Activated T-cell treated with anti-CD3 and anti-CD28 coated beads for 48 hours (primary cell): ENCODE data around the gene WNT7B.
A peak's percentile ranks its signal among the peaks of the same experiment; 100 is the strongest.

Source experiments
- DNase-seq: peaks from one replicate; pipeline ENCODE4 v3.0.0-alpha.2; 2020; ENCODE audit warnings: low read depth

The WNT7B gene

GRCh38 chr22:45971408-45972028 lies 5.4 kb downstream of the WNT7B start:
- DNase-seq = no peak

DNA sequence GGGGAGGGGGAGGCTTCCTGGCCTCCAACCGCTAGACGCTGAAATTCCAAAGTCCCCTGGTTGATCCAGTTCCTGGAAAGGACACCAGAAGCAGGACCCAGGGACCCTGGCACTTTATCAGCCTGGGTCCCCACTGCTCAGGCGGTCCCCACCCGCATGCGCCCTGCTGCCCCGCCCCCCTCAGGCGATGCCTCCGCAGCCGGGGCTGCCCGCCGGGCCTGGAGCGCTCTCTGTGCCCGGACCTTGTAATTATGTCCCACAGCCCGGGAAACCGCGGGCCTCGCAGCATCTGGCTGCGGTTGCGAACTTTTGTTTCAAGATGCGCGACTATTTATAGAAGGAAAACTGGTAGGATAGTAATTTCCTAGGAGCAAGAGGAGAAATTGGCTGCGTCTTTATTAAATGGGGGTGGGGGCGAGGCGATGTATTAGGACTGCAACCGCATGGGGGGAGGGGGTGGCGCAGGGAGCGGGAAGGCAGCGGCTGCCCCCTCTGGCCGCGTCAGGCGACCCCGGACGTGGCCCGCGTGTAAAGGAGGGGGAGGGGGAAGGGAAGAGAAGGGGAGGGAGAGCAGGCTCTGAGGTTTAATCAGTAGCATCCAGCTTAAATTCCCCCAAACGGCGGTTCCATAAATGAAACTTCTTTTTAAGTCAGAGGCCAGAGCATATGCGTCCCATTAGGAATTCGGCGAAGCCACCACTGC lies 6.1 kb downstream of the WNT7B start:
- DNase-seq = no peak

DNA sequence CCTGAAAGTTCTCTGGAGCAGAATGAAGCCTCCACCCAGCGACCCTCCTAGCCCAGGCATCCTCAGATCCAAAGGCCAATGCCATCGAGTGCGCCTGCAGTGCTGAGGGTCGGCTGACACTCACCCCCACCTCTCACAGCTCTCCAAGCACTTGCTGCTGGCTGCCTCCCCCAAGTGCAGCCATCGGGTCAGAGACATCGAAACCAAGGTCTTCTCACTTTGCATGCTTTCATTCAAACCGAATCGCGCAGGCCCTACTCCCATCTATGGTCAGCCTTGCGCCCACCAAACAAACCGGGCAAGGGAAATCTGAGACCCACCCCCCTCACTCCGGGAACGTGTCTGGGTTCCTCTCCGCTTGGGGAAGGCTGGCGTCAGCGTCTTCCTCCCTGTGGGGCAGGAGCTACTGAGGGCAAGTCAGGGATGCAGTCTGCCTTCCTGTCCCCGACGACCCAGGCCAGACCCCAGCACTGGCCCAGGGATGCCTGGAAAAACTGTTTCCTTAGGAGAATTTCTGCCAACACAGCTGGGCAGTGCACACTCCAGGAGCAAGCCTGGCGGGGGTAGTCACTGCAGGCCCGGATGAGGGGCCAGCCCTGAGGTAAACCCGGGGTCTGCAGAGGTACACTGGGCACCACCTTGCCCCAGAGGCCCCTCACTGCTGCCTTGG lies 7.0 kb downstream of the WNT7B start:
- DNase-seq = no peak

- no peak for DNase-seq
Observed at GRCh38 chr22:45969414-45969799, 7.6 kb downstream of the WNT7B start.

GRCh38 chr22:45968751-45969413 lies 8.1 kb downstream of the WNT7B start:
- peak; percentile 25 for DNase-seq

- no peak for DNase-seq
Observed at GRCh38 chr22:45968003-45968650, 8.8 kb downstream of the WNT7B start.

DNA sequence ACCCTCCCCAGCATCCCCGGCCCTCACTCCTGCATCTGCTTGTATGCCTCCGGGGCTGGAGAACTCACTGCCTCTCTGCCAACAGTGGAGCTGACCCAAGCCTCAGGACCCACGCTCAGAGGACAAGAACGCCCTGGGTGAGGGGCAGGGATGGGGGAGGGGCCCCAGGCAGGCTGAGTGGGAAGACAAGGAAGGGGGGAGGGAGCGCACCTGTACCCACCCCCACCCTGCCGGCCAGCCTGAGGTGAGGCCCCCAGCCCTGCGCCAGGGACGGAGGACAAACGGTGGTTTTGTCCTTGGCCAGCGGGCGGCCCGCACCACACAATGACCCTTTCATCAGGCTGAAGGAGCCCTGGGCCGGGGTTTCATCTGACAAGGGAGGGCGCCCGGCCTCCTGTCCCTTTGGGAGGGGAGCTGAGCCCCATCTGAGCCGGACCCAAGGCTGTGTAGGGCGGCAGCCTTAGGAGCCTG lies 10.0 kb downstream of the WNT7B start:
- no peak for DNase-seq

DNA sequence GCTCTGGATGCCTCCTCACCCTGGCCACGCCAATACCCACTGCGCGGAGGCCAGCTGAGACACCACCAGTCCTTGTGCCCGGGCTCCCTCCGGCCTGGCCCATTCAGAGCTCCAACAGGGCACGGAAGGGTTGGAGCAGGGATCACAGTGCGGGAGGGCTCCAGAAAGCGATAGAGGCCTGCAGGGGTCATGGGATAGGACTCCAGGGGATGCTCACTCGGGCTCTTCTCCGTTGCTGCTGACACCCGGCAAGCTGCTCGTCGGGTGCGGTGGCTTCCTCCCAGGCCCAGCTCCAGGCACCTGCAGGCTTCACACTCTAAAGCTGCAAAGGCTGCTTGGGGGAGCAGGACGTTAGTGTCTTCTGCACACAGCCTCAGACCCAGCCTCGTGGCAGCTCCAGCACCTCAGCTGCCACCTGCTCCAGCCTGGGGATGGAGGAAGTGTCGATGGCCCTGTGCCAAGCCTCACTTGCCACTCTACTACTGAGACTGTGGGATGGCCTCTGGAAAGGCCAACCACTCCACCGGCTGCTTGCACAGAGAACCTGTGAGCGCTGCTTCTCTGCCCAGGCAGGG lies 10.6 kb downstream of the WNT7B start:
- DNase-seq = no peak

DNA sequence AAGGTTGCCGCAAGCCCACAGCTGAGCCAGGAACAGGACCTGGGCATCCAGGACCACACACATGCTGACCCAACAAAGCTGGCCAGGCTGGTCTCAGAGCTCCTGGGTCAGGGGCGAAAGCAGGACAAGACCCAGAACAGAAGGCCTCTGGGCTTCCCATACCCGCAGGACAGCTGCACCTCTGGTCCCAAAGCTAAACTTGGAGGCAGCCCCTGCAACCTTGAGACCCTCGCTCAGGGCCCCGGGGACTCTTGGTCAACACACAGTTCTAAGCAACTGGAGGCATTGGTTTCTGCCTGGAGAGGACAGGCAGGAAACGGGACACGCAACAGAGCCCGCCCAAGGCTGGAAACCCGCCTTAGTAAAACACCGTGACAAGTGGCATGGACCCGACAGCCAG lies 11.4 kb downstream of the WNT7B start:
- DNase-seq = no peak

DNA sequence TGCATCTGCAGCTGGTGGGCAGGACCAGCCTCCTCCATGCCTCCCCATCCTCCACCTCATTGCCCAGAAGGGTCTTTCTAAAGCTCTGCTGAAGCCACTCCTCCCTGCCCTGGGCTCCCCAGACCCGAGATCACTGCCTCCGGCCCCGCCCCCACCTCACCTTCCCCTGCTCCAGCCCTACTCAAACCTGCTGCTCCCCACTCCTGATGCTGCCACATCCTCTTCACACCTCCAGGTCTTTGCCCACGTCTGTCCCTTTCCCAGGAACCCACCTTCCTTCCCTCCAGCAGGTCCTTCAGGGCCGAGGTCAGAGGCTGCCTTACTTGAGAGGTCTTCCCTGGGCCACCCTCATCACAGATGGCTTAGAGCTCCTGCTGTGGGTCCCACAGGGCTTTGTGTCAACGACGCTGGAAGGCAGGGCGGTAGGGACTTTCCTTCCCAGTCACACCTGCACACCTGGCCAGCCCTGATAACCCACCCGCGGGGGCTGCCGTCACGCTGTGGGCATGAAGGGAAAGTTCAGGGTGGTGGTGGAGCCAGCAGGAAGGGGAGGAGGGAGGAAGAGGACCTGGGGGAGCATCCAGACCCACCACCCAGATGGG lies 11.9 kb downstream of the WNT7B start:
- no peak for DNase-seq

- no peak for DNase-seq
Observed at GRCh38 chr22:45964372-45964771, 12.6 kb downstream of the WNT7B start.

- DNase-seq = no peak
Observed at GRCh38 chr22:45963821-45964220, 13.1 kb downstream of the WNT7B start.

DNA sequence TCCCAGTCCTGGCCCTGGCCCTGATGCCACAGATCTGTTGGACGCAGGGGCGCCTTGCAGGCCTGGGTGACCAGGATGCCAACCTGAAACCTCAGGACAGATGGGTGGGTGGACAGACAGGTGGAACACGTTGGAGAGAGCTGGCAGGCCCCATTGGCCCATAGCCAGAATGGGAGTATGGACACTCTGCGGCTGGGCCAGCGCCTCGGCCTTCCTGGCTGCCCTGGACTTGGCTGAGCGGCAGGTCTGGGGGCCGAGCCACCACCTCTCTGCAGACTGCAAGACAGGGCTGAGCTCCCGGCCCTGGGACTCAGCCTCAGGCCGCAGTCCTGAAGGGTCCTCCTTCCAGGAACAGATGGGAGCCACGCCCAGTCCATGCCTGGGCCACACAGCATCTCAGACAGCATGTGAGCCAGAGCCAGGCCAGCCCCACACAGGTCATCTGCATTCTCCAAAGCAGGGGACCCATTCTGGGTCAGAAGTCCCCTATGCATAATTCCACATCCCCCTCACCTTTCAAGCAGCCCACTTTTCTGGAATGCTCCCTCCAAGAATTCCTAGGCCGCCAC lies 14.1 kb downstream of the WNT7B start:
- no peak for DNase-seq

DNA sequence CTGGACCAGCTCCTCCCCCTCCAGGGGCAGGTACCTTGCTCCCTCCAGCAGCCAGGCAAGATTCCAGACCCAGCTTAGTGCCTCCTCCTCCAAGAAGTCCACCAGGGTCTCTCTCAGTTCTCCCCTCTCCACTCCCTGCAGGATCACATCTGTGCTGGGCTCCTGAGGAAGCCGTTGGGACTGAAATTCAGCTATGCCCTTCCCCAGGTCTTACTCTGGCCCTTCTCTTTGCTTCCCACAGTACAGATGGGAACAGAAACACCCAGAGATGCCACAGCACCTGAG lies 14.6 kb downstream of the WNT7B start:
- DNase-seq = no peak

GRCh38 chr22:45961679-45962433 lies 15.1 kb downstream of the WNT7B start:
- DNase-seq = no peak

DNA sequence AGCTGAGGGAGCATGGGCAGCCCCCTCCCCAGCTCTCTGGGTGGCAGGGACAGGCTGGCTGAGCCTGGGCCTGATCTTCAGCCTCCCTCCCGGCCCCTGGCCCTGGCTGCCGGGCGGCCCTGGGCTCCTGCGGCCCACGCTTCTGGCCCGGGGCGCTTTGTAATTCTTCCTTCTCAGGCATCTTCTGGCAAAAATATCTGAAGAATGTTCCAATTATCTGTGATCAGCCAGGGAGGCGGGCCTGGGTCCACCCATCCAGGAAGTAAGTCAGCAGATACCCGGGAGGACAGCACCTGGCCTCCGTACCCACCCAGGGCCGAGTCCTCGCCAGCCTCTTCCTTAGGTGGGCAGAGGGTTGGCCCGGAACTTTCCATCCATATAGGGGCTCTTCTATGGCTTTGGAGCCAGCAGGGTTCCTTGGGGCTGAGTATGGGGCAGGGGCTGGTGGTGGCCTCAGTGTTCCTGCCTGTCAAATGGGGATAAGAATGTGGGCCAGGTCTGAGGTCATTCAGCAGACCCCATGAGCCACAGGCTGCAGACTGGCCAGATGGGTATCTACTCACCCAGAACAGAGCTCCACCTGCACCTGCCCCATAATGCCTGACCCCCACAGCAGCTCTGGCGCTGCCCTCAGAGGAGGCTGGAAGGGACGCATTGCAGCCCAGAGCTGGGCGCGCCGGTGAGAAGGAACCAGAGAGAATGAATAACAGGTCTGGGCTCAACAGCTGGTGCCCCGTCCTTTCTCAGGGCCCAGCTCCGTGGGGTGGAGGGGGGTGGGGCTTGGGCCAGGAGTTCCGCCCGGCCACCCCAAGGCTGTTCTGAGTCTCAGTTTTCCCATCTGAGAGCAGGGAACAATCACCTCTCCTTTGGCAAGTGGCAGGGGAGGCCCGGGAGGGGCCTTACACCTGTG lies 16.2 kb downstream of the WNT7B start:
- no peak for DNase-seq

DNA sequence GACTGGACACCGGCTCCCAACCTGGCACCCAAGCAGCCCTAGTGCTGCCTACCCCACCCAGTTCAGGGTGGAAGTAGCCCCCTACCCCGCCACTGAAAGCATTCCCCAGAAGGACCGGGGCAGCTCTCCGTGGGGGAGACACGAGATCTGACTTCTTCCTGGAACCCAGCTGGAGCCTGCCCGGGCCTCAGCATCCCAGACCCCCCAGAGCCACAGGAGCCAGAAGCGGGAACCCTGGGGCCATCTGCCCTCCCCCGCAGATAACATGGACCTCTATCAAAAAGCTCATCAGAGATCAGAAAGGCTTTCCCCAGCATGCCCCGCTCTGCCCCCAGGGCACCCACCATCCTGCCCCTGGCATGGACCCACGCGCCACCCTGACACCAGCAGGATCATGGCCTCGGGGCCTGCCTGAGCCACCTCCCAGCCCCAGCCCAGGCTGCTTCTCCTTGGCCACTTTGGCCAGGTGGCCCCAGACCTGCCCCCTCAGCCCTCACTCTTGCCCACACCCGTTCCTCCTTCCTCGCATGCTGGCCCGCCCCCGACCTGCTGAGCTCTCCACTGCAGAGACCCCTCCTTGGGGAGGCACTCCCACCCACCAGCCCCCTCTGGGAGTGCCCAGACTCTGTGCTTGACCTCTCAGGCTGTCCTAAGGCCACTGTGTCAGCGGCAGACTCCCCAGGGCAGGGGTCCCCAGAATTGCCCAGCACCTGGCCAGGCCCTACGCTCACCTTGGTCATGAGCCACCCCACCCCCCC lies 17.1 kb downstream of the WNT7B start:
- no peak for DNase-seq

- no peak for DNase-seq
Observed at GRCh38 chr22:45958971-45959370, 18.0 kb downstream of the WNT7B start.

GRCh38 chr22:45957826-45958225 lies 19.1 kb downstream of the WNT7B start:
- DNase-seq = no peak
